GM18909 (cell line): ENCODE measurements around the gene JAK3.
"Not testable (repeated sequence)": the region's sequence is repeated elsewhere in the genome, so short reads cannot be mapped to it uniquely, and the experiment has no call there.

Experiments used
- ATAC-seq: cut with Tn5 transposase; IDR thresholded peaks from one replicate; pipeline ENCODE4 v1.9.1; 2021; ENCODE audit warnings: mild to moderate bottlenecking; ENCODE audit not compliant: unreplicated experiment, poor library complexity

Gene JAK3

DNA sequence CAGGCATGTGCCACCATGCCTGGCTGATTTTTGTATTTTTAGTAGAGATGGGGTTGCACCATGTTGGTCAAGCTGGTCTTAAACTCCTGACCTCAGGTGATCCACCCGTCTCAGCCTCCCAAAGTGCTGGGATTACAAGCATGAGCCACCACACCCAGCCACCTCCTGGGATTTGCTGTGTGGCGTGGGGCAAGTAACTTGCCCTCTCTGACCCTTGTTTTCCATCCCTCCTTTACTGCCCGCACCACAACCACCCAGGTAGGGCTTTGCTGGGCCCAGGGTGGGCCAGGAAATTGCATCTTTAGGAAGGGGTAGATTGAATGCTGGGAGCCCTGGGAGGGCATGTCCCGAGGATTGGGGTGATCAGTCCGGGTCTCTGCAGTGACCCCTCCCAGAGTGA is 64.1 kb downstream of the JAK3 start:
- ATAC-seq: not testable (repeated sequence)

DNA sequence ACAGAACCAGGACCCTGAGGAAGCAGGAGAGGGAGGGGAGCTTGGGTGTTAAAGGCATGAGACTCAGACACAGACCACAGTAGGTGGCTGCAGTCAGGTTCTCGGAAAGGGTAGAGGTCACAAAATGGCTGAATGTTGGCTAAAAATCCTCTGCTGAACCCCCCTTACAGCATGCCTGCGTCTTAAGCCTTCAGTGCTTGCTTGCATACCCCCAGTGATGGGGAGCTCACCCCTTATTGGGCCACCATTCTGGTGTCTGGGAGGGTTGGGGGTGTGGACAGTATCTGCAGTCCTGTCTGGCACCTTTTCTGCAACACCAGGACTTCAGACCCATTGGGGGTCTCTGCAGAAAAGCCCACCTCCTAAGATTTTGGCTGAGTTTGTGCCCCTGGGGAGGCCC is 67.0 kb downstream of the JAK3 start:
- no peak for ATAC-seq

DNA sequence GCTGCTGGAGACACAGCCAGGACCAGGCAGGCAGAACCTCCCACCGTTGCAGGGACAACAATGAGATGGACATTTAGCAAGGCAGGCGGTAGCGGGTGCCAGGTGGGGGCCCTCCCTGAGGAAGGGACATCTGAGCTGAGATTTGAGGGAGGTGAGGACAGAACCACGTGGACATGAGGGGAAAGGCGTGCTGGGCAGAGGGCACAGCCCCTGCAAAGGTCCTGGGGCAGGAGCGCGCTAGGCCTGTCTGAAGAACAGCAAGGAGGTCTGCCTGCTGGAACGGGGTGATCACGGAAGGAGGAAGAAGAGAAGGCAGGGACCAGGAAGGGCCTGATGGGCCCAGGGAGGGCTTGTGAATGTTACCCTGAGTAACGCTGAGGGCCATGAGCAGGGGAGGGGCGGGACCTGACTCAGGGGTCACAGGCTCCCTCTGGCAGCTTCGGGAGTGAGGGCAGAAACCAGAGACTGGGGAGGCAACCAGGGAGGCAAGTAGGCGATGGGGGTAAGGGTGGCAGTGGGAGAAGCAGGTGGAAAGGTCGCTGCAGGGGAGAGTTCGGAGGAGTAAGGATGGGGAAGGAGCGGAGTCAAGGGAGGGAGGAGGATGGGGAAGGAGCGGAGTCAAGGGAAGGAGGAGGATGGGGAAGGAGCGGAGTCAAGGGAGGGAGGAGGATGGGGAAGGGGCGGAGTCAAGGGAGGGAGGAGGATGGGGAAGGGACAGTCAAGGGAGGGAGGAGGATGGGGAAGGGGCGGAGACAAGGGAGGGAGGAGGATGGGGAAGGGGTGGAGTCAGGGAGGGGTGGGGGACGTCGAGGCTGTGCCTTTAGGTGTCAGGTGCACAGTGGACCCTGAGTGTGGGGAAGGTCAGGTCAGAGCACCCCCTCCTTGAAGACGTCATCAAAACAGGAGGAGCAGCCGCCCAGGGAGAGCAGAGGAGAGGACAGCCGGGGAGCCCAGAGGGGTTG is 68.5 kb downstream of the JAK3 start:
- ATAC-seq: no peak

DNA sequence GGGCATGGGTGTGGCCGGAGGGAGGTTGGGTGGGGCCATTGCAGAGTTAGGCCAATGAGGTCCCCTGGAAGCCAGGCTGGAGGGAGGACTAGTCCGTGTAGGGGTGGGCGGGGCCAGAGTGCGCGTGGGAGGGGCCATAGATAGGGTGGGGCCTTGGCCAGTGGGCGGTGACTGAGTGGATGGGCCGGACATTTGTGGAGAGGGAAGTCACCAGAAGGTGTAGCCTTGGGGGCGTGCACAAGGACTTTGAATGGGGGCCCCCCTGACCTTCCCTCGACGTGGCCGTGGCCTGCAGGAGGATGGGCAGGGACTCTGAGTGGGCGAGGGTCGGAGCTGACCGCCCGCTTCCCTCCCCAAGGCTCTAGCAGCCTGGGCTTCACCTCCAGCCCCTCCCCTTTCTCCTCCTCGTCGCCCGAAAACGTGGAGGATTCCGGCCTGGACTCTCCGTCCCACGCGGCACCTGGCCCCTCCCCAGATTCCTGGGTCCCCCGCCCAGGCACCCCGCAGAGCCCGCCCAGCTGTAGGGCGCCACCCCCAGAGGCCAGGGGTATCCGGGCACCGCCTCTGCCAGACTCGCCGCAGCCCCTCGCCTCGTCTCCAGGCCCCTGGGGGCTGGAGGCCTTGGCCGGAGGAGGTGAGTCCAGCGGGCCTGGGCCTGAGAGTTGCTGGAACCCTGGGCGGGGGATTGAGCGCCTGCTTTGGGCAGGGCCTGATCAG is 69.4 kb downstream of the JAK3 start:
- ATAC-seq: no peak

DNA sequence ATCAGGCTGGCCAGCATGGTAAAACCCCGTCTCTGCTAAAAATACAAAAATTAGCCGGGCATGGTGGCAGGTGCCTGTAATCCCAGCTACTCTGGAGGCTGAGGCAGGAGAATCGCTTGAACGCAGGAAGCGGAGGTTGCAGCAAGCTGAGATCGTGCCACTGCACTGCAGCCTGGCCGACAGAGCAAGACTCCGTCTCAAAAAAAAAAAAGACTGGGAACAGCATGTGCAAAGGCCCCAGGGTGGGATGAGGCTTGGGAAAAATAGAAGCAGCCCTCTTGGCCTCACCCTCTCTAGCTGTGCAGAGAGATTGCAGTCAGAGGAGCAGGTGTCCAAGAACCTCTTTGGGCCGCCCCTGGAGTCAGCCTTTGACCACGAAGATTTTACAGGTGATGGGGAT is 69.9 kb downstream of the JAK3 start:
- ATAC-seq: not testable (repeated sequence)

DNA sequence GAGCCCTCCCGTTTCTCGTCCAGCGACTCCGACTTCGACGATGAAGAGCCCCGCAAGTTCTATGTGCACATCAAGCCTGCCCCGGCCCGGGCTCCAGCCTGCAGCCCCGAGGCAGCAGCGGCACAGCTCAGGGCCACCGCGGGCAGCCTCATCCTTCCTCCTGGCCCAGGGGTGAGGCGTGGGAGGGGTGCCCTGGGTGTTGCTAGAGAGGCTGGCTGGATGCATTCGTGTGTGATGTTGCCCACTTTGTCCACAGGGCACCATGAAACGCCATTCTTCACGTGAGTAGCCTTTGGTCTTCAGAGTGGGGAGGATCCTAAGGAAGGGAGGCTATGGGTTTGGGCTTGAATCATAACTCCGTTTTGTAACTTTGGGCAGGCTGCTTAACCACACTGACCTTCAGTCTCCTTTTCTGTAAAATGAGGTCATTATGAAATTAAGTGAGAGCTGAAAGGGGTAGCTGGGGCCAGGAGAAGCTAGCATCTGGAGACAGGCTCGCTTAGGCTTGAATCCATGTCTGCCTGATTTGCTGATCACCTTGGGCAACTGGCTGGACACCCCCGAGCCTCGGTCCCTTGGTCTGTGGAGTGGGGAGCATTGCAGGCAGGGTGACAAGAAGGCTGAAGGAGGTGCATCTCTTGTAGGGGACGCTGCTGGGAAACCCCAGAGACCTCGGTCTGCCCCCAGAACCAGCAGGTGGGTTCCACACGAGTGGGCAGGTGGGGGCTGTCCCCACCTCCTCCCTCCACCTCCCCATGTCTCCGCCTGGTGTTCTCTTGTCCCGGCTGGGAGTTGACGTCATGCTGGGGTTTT is 71.6 kb downstream of the JAK3 start:
- ATAC-seq: peak; percentile 67

DNA sequence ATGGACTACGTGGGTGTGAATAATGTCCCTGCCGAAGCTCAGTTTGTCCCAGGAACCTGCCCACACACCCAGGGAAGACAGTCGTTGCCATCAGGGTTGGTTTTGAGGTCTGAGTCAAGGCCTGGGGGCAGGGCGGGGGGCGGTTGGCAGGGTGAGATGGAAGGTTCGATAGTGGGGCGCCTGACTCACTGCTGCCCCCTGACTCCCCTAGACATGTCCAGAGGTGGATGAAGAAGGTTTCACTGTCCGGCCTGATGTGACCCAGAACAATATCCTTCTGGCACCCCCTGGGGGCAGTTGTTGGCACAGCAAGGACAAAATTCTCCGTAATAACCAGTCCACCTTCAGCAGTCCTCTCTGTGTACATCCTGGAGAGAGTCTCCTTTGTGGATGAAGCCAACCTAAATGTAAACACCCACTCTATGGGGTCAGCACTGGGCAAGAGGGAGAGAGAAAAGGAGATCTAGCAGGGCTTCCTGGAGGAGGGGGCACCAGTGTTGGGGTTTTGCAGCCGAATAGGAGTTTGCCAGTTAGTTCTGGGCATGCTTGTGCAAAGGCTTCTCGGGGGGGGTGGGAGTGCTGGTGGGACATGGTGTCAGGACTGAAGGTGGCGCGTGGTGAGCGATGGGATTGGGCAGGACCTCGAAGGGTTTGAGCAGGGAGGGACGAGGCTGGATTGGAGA is 72.4 kb downstream of the JAK3 start:
- ATAC-seq: no peak
